HEK293T (cell line): ENCODE data around the gene GATAD2B.

Experiments used
- ARNT ChIP-seq: fragments of 450-650 bp; IDR thresholded peaks from 2 replicates; pipeline ENCODE4 v1.6.1; 2017; ENCODE audit warnings: mild to moderate bottlenecking
- BHLHE40 ChIP-seq: fragments of 450-650 bp; IDR thresholded peaks from 2 replicates; pipeline ENCODE4 v1.6.1; 2016; ENCODE audit warnings: mild to moderate bottlenecking, moderate library complexity, borderline replicate concordance
- CTBP1 ChIP-seq: fragments of 450-650 bp; IDR thresholded peaks from 2 replicates; pipeline ENCODE4 v1.6.1; 2016; ENCODE audit warnings: borderline replicate concordance
- ELF4 ChIP-seq: fragments of 450-650 bp; IDR thresholded peaks from 2 replicates; pipeline ENCODE4 v1.6.1; 2017; ENCODE audit warnings: antibody characterized with exemption
- FOXA1 ChIP-seq: fragments of 450-650 bp; IDR thresholded peaks from 2 replicates; pipeline ENCODE4 v1.6.1; 2016; ENCODE audit warnings: mild to moderate bottlenecking
- FOXK2 ChIP-seq: fragments of 450-650 bp; IDR thresholded peaks from 2 replicates; pipeline ENCODE4 v1.6.1; 2016; ENCODE audit warnings: mild to moderate bottlenecking
- FOXM1 ChIP-seq: fragments of 450-650 bp; IDR thresholded peaks from 2 replicates; pipeline ENCODE4 v1.6.1; 2017; ENCODE audit warnings: mild to moderate bottlenecking, borderline replicate concordance
- NFRKB ChIP-seq: fragments of 450-650 bp; IDR thresholded peaks from 2 replicates; pipeline ENCODE4 v1.6.1; 2016; ENCODE audit warnings: mild to moderate bottlenecking, moderate library complexity
- SP1 ChIP-seq: fragments of 450-650 bp; IDR thresholded peaks from 2 replicates; pipeline ENCODE4 v1.6.1; 2017
- SUZ12 ChIP-seq: fragments of 450-650 bp; IDR thresholded peaks from 2 replicates; pipeline ENCODE4 v1.6.1; 2016; ENCODE audit warnings: mild to moderate bottlenecking
- TARDBP ChIP-seq: fragments of 450-650 bp; IDR thresholded peaks from 2 replicates; pipeline ENCODE4 v1.6.1; 2016
- ZNF384 ChIP-seq: fragments of 450-650 bp; IDR thresholded peaks from 2 replicates; pipeline ENCODE4 v1.6.1; 2016
- TF ChIP-seq, protein P1 (sequence below): fragments of 450-650 bp; IDR thresholded peaks from 2 replicates; pipeline ENCODE4 v1.6.1; 2016

DNA sequence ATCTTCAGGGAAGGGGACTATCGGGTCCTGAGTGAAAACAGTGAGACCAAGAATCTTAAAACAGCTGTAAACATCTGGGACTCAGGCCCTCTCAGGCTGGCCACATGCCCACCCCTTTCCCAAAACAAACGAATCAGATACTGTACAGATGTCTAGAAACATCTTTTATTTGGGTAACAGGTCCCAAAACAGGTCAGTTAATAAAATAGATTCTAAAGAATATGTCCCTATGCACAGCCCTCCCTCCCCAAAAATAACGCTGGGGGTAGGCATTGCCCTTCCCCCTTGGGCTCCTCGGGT lies 36.1 kb upstream of the GATAD2B start:
- TF ChIP-seq FOXM1 (no peak), FOXK2 (no peak), SP1 (no peak), ELF4 (no peak), BHLHE40 (no peak), SUZ12 (no peak), CTBP1 (no peak), NFRKB (no peak), ARNT (no peak), TARDBP (no peak), FOXA1 (no peak), ZNF384 (no peak)
- TF ChIP-seq, protein P1, sequence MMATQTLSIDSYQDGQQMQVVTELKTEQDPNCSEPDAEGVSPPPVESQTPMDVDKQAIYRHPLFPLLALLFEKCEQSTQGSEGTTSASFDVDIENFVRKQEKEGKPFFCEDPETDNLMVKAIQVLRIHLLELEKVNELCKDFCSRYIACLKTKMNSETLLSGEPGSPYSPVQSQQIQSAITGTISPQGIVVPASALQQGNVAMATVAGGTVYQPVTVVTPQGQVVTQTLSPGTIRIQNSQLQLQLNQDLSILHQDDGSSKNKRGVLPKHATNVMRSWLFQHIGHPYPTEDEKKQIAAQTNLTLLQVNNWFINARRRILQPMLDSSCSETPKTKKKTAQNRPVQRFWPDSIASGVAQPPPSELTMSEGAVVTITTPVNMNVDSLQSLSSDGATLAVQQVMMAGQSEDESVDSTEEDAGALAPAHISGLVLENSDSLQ: no peak
